Measurements from ENCODE around the gene IL23R.

Gene IL23R

GRCh38 chr1:67308136-67308535, 141.9 kb downstream of the IL23R start:
- Histone ChIP-seq H3K4me1 (ENCODE audit: low read length) (no peaks in the 10 kb centered on the region), H3K27me3 (ENCODE audit: low read depth, low read length) (no peaks in the 10 kb centered on the region), H3K27ac (ENCODE audit: low read length) (no peak overlapping the region), H3K79me2 (ENCODE audit: low read length) (no peaks in the 10 kb centered on the region), H2AFZ (ENCODE audit: low read depth, low read length) (no peak overlapping the region), H3K36me3 (replicated peaks; ENCODE audit: low read depth, low read length) (no peaks in the 10 kb centered on the region), H3K4me2 (ENCODE audit: low read length) (no peak overlapping the region), H3K9ac (ENCODE audit: low read length) (no peak overlapping the region), H3K9me3 (ENCODE audit: insufficient read depth, low read length) (no peaks in the 10 kb centered on the region), H3K4me3 (ENCODE audit: low read length) (no peak overlapping the region), H4K20me1 (ENCODE audit: insufficient read depth, low read length) (no peaks in the 10 kb centered on the region)
- TF ChIP-seq, protein P1, sequence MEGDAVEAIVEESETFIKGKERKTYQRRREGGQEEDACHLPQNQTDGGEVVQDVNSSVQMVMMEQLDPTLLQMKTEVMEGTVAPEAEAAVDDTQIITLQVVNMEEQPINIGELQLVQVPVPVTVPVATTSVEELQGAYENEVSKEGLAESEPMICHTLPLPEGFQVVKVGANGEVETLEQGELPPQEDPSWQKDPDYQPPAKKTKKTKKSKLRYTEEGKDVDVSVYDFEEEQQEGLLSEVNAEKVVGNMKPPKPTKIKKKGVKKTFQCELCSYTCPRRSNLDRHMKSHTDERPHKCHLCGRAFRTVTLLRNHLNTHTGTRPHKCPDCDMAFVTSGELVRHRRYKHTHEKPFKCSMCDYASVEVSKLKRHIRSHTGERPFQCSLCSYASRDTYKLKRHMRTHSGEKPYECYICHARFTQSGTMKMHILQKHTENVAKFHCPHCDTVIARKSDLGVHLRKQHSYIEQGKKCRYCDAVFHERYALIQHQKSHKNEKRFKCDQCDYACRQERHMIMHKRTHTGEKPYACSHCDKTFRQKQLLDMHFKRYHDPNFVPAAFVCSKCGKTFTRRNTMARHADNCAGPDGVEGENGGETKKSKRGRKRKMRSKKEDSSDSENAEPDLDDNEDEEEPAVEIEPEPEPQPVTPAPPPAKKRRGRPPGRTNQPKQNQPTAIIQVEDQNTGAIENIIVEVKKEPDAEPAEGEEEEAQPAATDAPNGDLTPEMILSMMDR (IDR thresholded peaks at IDR 0.05; ENCODE audit: low read depth, low read length), result no peak
- no peak for TF ChIP-seq EZH2phosphoT487 (IDR thresholded peaks at IDR 0.05; ENCODE audit: low read depth)

Measured in OCI-LY3 (cell line).